ENCODE measurements around the gene TWNK. TPM values are rescaled to one million over a fixed set of nuclear protein-coding genes. Genes with fewer than 3 reads are reported as not detected.

The TWNK gene
- total RNA-seq, 2 donors from 2014 or later = 11.2 to 15.1 TPM

DNA sequence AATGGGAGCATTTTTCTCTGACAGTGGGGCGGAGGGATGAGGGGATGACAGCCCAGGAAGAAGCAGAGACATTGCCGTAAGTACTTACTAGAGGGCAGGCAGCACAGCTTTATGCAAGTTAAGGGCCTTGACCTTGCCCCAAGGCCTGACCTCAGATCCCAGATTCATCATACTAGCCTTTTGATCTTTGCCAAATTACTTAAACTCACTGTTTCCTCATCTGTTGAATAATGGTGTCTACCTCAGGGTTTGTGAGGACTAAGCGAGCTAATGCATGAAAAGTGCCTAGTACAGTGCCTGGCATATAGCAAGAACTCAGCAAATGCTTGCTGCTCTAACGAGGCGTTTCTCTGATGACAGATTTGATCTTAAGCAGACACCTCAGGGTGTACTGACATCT is 21.5 kb upstream of the TWNK start:
- no peaks in the 10 kb centered on the region for H3K9me3 ChIP-seq (ENCODE audit: control insufficient read depth, low read length)
- H3K27ac ChIP-seq (ENCODE audit: low read depth, low read length) = no peak overlapping the region
- no peak for DNase-seq
- no peaks in the 10 kb centered on the region for H3K27me3 ChIP-seq (ENCODE audit: control insufficient read depth, insufficient read depth, low read length, poor library complexity, severe bottlenecking)
- WGBS, 2 experiments (ENCODE audit: insufficient coverage in 1 of 2, insufficient read length in 1 of 2) = 75% methylated on average over 4 to 5 of the region's 5 CpGs
- Mint-ChIP-seq H3K36me3 (ENCODE audit: low read depth) (peaks cover 17% of the 10 kb centered on the region), H3K9me3 (no peaks in the 10 kb centered on the region), H3K4me1 (peaks cover 13% of the 10 kb centered on the region), H3K27me3 (ENCODE audit: insufficient read depth) (no peaks in the 10 kb centered on the region), H3K4me3 (no peak overlapping the region), H3K27ac (no peak overlapping the region)
- no peak overlapping the region for H3K4me3 ChIP-seq (ENCODE audit: low read length)
- H3K9ac ChIP-seq (ENCODE audit: extremely low read depth, low read length, poor library complexity, severe bottlenecking) = no peak overlapping the region
- peaks cover 7% of the 10 kb centered on the region for H3K4me1 ChIP-seq (ENCODE audit: control insufficient read depth, insufficient read depth, low read length)
- no peak for TF ChIP-seq CTCF (conservative IDR thresholded peaks at IDR 0.05)
- peaks cover 50% of the 10 kb centered on the region for H3K36me3 ChIP-seq (ENCODE audit: control insufficient read depth, insufficient read depth, low read length)

DNA sequence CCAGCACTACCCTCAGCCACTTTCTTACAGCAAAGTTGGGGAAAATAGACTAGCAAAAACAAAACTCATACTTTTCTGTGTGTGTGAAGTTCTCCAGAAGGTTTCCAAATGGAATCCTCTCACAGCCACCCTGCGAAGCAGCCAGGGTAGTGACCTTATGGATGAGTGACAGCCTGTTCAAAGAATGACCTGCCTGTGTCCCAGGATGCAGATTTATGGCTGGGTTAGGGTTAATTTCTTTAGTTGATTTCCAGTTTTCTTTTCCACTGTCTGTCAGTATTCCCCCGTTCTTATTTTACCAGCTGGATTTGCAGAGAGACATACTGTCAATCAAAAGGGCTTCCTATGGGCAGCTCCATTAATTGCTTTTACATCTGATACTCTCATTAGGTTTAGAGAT is 20.5 kb upstream of the TWNK start:
- no peaks in the 10 kb centered on the region for H3K27me3 ChIP-seq (ENCODE audit: control insufficient read depth, insufficient read depth, low read length, poor library complexity, severe bottlenecking)
- peaks cover 17% of the 10 kb centered on the region for H3K4me1 ChIP-seq (ENCODE audit: control insufficient read depth, insufficient read depth, low read length)
- Mint-ChIP-seq H3K27me3 (ENCODE audit: insufficient read depth) (no peaks in the 10 kb centered on the region), H3K27ac (no peak overlapping the region), H3K4me3 (no peak overlapping the region), H3K9me3 (no peaks in the 10 kb centered on the region), H3K4me1 (peaks cover 24% of the 10 kb centered on the region), H3K36me3 (ENCODE audit: low read depth) (peaks cover 15% of the 10 kb centered on the region)
- no peak for TF ChIP-seq CTCF (conservative IDR thresholded peaks at IDR 0.05)
- H3K36me3 ChIP-seq (ENCODE audit: control insufficient read depth, insufficient read depth, low read length) = peaks cover 42% of the 10 kb centered on the region
- H3K4me3 ChIP-seq (ENCODE audit: low read length) = no peak overlapping the region
- no peak overlapping the region for H3K27ac ChIP-seq (ENCODE audit: low read depth, low read length)
- no peak overlapping the region for H3K9ac ChIP-seq (ENCODE audit: extremely low read depth, low read length, poor library complexity, severe bottlenecking)
- 94% methylated on average over 2 of the region's 2 CpGs; no CpG with 5 or more reads in 1 of the 2 experiments for WGBS, 2 experiments (ENCODE audit: insufficient coverage in 1 of 2, insufficient read length in 1 of 2)
- DNase-seq = no peak
- no peaks in the 10 kb centered on the region for H3K9me3 ChIP-seq (ENCODE audit: control insufficient read depth, low read length)

GRCh38 chr10:100967332-100967731 is 20.0 kb upstream of the TWNK start:
- 84 to 90% methylated on average over 2 of the region's 2 CpGs for WGBS, 2 experiments (ENCODE audit: insufficient coverage in 1 of 2, insufficient read length in 1 of 2)
- H3K4me1 Mint-ChIP-seq = peaks cover 28% of the 10 kb centered on the region
- Histone ChIP-seq H3K9me3 (ENCODE audit: control insufficient read depth, low read length) (no peaks in the 10 kb centered on the region), H3K9ac (ENCODE audit: extremely low read depth, low read length, poor library complexity, severe bottlenecking) (no peak overlapping the region), H3K27ac (ENCODE audit: low read depth, low read length) (no peak overlapping the region), H3K36me3 (ENCODE audit: control insufficient read depth, insufficient read depth, low read length) (peaks cover 37% of the 10 kb centered on the region), H3K27me3 (ENCODE audit: control insufficient read depth, insufficient read depth, low read length, poor library complexity, severe bottlenecking) (no peaks in the 10 kb centered on the region), H3K4me1 (ENCODE audit: control insufficient read depth, insufficient read depth, low read length) (peaks cover 18% of the 10 kb centered on the region), H3K4me3 (ENCODE audit: low read length) (no peak overlapping the region)
- H3K4me3 Mint-ChIP-seq = no peak overlapping the region
- peaks cover 11% of the 10 kb centered on the region for H3K36me3 Mint-ChIP-seq (ENCODE audit: low read depth)
- H3K27me3 Mint-ChIP-seq (ENCODE audit: insufficient read depth) = no peaks in the 10 kb centered on the region
- no peaks in the 10 kb centered on the region for H3K9me3 Mint-ChIP-seq
- no peak for TF ChIP-seq CTCF (conservative IDR thresholded peaks at IDR 0.05)
- no peak overlapping the region for H3K27ac Mint-ChIP-seq
- DNase-seq = no peak

Measured in endodermal cell (in vitro differentiated cells).